Upper lobe of left lung (tissue), 6 donors: ENCODE results near the gene ACLY. TPM values are rescaled to one million over a fixed set of nuclear protein-coding genes. Genes with fewer than 3 reads are reported as not detected.
"Not testable (repeated sequence)": the region's sequence is repeated elsewhere in the genome, so short reads cannot be mapped to it uniquely, and the experiment has no call there.

Experiments used
- ATAC-seq, 2 donors: fragments of 200-7000 bp; cut with Tn5 transposase; one replicate each; pipeline ENCODE4 v1.9.1; 2022; ENCODE audit warnings: mild to moderate bottlenecking in 2 of 2, moderate library complexity in 2 of 2; ENCODE audit not compliant: low FRiP score in 2 of 2
- DNase-seq, 2 donors: peaks; one replicate each; pipeline ENCODE4 v3.0.0-alpha.2; 2019 to 2020
- H3K27ac ChIP-seq, 4 donors: fragments of 200-600 bp; sonication (generic); one replicate each; pipeline ENCODE4 v1.5.1; 2016 to 2019
- H3K27me3 ChIP-seq, 4 donors: fragments of 200-600 bp; sonication (generic); one replicate each; pipeline ENCODE4 v1.5.1; 2017 to 2019
- H3K36me3 ChIP-seq, 4 donors: fragments of 200-600 bp; sonication (generic); one replicate each; pipeline ENCODE4 v1.5.1; 2016 to 2019
- H3K4me1 ChIP-seq, 4 donors: fragments of 200-600 bp; sonication (generic); one replicate each; pipeline ENCODE4 v1.5.1; 2018 to 2019
- H3K4me3 ChIP-seq, 4 donors: fragments of 200-600 bp; sonication (generic); one replicate each; pipeline ENCODE4 v1.5.1; 2017 to 2019; ENCODE audit warnings: mild to moderate bottlenecking in 2 of 4, moderate library complexity in 1 of 4
- H3K9me3 ChIP-seq, 4 donors: fragments of 200-600 bp; sonication (generic); one replicate each; pipeline ENCODE4 v1.5.1; 2018 to 2019
- CTCF ChIP-seq, 6 experiments: fragments of 450-650 bp in 4 of 6; fragments of 200-600 bp in 2 of 6; sonication (generic) in 2 of 6; IDR thresholded peaks; one replicate each; pipeline ENCODE4 v1.5.1; 2016 to 2019; ENCODE audit warnings: antibody characterized with exemption in 6 of 6
- EP300 ChIP-seq, 4 donors: sonication (generic); formaldehyde crosslinking; IDR thresholded peaks; one replicate each; pipeline ENCODE4 v1.5.1; 2017; ENCODE audit warnings: antibody characterized with exemption in 4 of 4, control low read depth in 2 of 4
- POLR2A ChIP-seq, 4 donors: fragments of 450-650 bp; IDR thresholded peaks; one replicate each; pipeline ENCODE4 v1.5.1; 2016 to 2017; ENCODE audit warnings: antibody characterized with exemption in 4 of 4, mild to moderate bottlenecking in 2 of 4
- POLR2AphosphoS5 ChIP-seq, 2 donors: sonication (generic); formaldehyde crosslinking; IDR thresholded peaks; one replicate each; pipeline ENCODE4 v1.5.1; 2017; ENCODE audit warnings: antibody characterized with exemption in 2 of 2
- WGBS, 2 donors: methylation state at CpG; one replicate each; pipeline ENCODE4 v1.1.5; 2017 to 2018; 5-methylcytosine and 5-hydroxymethylcytosine counted together
- total RNA-seq, 6 donors: library from RNA; depleted of rRNA in 4 of 6; stranded (reverse); fragments of >200 nt in 4 of 6; gene quantifications; one replicate each; pipeline versions ENCODE4 v1.1.0 to v1.2.1, GENCODE V29; 2016 to 2021
- donor health status: DM: no; HTN: no; CAD: no; lungs with moderate emphysema.
- donor health status: DM: no; HTN: yes; CAD: no; lungs with severe emphysema.

The ACLY gene
- total RNA-seq, 6 donors from 2014 or later = 41.9 to 132 (median 84.6) TPM

- ATAC-seq (no peak), DNase-seq (no peak)
- TF ChIP-seq POLR2AphosphoS5 (IDR thresholded peaks at IDR 0.05) (no peak), CTCF (IDR thresholded peaks at IDR 0.05) (no peak), EP300 (IDR thresholded peaks at IDR 0.05) (no peak), POLR2A (IDR thresholded peaks at IDR 0.05) (no peak)
- Histone ChIP-seq H3K36me3 (peaks cover 35 to 83% (median 68%) of the 10 kb centered on the region in 4 donors), H3K9me3 (no peaks in the 10 kb centered on the region), H3K27me3 (no peaks in the 10 kb centered on the region), H3K4me3 (no peak overlapping the region), H3K4me1 (no peaks in the 10 kb centered on the region), H3K27ac (no peak overlapping the region)
- 91 to 92% methylated on average over 4 of the region's 4 CpGs for WGBS, 2 donors
Measured at GRCh38 chr17:41880130-41880529, 38.6 kb downstream of the ACLY start.

GRCh38 chr17:41874293-41874670 lies 44.5 kb downstream of the ACLY start:
- H3K27ac ChIP-seq, H3K4me3 ChIP-seq, H3K27me3 ChIP-seq, DNase-seq, H3K9me3 ChIP-seq, H3K4me1 ChIP-seq: not testable (repeated sequence)
- H3K36me3 ChIP-seq = peaks cover 23 to 88% (median 71%) of the 10 kb centered on the region in 4 donors
- 96% methylated on average over 9 of the region's 9 CpGs for WGBS, 2 donors
- ATAC-seq = peak in 1 of 2 donors; percentile 13

- no peak for DNase-seq
- ATAC-seq = no peak
- WGBS, 2 donors = 94 to 98% methylated on average over 10 of the region's 10 CpGs
- H3K4me3 ChIP-seq = no peak overlapping the region
- peaks cover 19 to 88% (median 69%) of the 10 kb centered on the region in 4 donors for H3K36me3 ChIP-seq
- no peak overlapping the region for H3K27ac ChIP-seq
- no peaks in the 10 kb centered on the region for H3K9me3 ChIP-seq
- peaks cover 0 to 3% (median 0%) of the 10 kb centered on the region in 4 donors for H3K4me1 ChIP-seq
- no peaks in the 10 kb centered on the region for H3K27me3 ChIP-seq
- no peak for TF ChIP-seq EP300 (IDR thresholded peaks at IDR 0.05)
- no peak for TF ChIP-seq POLR2AphosphoS5 (IDR thresholded peaks at IDR 0.05)
- TF ChIP-seq POLR2A (IDR thresholded peaks at IDR 0.05) = no peak
- TF ChIP-seq CTCF (IDR thresholded peaks at IDR 0.05) = no peak
Measured at GRCh38 chr17:41873559-41874292, 45.0 kb downstream of the ACLY start.

- 95 to 96% methylated on average over 10 of the region's 10 CpGs for WGBS, 2 donors
- Histone ChIP-seq H3K27ac (no peak overlapping the region), H3K4me1 (peaks cover 0 to 3% (median 0%) of the 10 kb centered on the region in 4 donors), H3K27me3 (no peaks in the 10 kb centered on the region), H3K9me3 (no peaks in the 10 kb centered on the region), H3K4me3 (no peak overlapping the region), H3K36me3 (peaks cover 6 to 88% (median 60%) of the 10 kb centered on the region in 4 donors)
- ATAC-seq (no peak), DNase-seq (no peak)
- TF ChIP-seq POLR2A (IDR thresholded peaks at IDR 0.05) (no peak), CTCF (IDR thresholded peaks at IDR 0.05) (no peak), POLR2AphosphoS5 (IDR thresholded peaks at IDR 0.05) (no peak), EP300 (IDR thresholded peaks at IDR 0.05) (no peak)
Measured at GRCh38 chr17:41871789-41872188, 47.0 kb downstream of the ACLY start.

GRCh38 chr17:41870627-41871026 lies 48.1 kb downstream of the ACLY start:
- 89% methylated on average over 7 of the region's 7 CpGs for WGBS, 2 donors
- DNase-seq = no peak
- H3K4me3 ChIP-seq = no peak overlapping the region
- no peak for TF ChIP-seq POLR2A (IDR thresholded peaks at IDR 0.05)
- TF ChIP-seq EP300 (IDR thresholded peaks at IDR 0.05) = no peak
- no peak for TF ChIP-seq POLR2AphosphoS5 (IDR thresholded peaks at IDR 0.05)
- no peak for TF ChIP-seq CTCF (IDR thresholded peaks at IDR 0.05)
- no peaks in the 10 kb centered on the region for H3K9me3 ChIP-seq
- ATAC-seq = no peak
- H3K36me3 ChIP-seq = peaks cover 6 to 89% (median 58%) of the 10 kb centered on the region in 4 donors
- peaks cover 0 to 3% (median 0%) of the 10 kb centered on the region in 4 donors for H3K4me1 ChIP-seq
- no peaks in the 10 kb centered on the region for H3K27me3 ChIP-seq
- H3K27ac ChIP-seq = no peak overlapping the region
